HG03521 (cell line): ENCODE results near the gene TSSC4.

ENCODE experiments used
- ATAC-seq: cut with Tn5 transposase; IDR thresholded peaks from one replicate; pipeline ENCODE4 v1.9.1; 2021; ENCODE audit warnings: mild to moderate bottlenecking, moderate library complexity; ENCODE audit not compliant: unreplicated experiment

The TSSC4 gene

GRCh38 chr11:2398664-2399355, 1.7 kb upstream of the TSSC4 start:
- no peak for ATAC-seq

DNA sequence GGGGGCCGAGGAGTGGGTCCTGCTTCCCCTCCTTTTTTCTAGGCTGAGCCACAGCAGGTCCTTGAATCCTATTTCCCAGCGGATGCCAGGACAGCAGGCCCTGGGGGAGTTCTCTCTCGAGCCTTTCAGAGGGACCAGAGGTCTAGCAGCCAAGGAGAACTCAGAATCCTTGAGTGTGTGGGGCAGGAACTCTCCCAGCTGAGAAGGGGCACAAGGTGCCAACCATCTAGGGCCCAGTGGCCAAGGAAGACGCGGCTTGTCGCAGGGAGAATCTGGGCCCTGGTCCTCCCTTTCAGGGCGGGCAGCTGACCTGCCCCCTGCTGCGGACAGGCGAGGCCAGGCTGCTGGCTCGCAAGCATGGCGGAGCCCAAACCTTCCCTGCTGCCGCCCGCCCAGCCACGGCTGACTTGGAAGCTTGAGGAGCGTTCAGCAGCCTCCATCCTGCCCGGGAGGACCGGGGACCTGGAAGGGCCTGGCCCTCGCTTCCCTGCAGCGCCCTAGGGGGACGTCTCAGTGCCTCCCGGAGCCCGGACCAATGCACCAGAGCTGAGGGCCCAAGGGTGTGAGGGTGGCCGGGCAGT, 972 bp upstream of the TSSC4 start:
- ATAC-seq, result no peak

- no peak for ATAC-seq
Measured at GRCh38 chr11:2400762-2401435, 349 bp downstream of the TSSC4 start.

DNA sequence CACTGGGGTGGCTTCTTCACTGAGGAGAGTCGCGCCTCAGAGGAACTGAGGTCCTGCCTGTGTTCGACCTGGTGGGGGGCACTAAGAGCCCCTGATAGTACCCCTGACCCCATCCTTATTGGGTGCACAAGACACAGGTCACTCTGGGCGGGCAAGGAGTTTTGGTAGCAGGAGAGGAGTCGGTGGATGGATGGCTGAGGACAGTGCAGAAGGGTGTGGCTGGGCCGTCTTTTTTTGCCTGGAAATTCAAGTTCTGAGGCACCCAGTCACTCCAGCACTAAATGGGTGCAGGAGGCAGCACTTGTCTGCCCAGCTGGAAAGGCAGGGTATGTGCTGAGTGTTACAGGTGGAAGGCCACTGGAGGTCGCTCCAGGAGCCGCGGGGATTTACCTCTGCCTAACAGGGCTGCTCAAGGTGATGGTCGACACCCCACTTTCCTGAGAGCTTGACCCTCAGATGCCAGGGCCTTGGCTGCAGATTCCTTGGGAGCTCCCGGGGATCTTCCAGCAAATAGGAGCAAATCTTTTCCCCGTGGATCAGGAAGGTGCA, 960 bp downstream of the TSSC4 start:
- ATAC-seq, result no peak

DNA sequence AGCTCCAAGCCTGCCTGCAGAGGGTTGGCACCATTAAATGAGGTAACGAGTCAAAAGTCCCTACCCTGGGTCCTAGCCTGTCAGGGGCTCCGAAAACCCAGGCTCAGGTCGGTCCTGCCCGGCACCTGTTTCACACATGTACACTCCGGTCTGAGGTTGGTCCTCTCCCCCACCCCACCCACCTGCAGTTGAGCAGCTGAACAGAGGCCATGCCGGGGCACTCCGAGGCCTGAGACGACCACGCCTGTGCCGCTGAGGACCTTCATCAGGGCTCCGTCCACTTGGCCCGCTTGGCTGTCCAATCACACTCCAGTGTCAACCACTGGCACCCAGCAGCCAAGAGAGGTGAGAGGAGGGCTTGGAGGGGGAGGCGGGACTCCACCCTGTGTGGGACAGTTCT, 1.6 kb downstream of the TSSC4 start:
- ATAC-seq, result no peak

DNA sequence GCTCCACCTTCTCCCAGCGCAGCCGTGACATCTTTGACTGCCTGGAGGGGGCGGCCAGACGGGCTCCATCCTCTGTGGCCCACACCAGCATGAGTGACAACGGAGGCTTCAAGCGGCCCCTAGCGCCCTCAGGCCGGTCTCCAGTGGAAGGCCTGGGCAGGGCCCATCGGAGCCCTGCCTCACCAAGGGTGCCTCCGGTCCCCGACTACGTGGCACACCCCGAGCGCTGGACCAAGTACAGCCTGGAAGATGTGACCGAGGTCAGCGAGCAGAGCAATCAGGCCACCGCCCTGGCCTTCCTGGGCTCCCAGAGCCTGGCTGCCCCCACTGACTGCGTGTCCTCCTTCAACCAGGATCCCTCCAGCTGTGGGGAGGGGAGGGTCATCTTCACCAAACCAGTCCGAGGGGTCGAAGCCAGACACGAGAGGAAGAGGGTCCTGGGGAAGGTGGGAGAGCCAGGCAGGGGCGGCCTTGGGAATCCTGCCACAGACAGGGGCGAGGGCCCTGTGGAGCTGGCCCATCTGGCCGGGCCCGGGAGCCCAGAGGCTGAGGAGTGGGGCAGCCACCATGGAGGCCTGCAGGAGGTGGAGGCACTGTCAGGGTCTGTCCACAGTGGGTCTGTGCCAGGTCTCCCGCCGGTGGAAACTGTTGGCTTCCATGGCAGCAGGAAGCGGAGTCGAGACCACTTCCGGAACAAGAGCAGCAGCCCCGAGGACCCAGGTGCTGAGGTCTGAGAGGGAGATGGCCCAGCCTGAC, 2.5 kb downstream of the TSSC4 start:
- no peak for ATAC-seq

DNA sequence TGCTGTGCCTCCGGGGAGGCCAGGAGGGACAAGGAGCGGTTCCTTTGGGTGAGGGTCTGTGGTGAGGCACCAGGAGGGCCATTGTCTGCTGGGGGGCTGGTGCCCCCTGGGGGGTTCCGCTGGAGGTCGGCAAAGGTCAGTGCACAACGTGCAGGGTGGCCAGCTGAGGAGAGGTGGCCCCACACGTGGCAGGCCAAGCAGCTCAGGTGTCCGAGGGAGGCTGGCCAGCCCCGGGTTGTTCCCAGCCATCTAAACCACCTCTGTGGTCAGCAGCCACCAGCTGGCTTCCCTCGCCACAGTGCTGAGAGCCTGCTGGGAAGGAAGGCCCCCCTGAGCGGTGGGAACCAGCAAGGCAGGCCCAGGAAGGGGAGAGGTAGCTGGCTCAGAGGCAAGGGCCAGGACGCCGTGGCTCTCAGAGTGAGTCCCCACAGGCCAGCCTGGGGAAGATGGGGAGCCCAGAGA, 4.2 kb downstream of the TSSC4 start:
- ATAC-seq, result no peak

DNA sequence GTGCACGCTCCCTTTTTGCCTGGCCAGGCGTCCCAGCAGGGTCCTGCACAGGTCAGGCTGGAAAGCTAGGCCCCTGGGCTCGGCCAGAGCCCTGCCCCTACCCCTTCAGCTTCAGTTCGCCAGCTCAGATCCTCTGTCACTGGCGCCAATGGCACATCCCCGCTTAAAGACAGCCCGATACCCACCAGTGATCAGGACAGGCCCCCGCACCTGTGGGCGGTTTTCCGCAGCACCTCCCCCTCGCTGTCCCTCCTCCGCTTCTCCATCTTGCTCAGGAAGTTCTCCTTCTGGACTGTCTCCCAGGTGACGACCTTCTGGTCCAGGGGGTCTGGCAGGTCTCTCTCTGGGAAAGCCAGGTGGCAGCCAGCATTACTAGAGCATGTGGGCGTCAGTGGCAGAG, 5.9 kb downstream of the TSSC4 start:
- ATAC-seq, result no peak

DNA sequence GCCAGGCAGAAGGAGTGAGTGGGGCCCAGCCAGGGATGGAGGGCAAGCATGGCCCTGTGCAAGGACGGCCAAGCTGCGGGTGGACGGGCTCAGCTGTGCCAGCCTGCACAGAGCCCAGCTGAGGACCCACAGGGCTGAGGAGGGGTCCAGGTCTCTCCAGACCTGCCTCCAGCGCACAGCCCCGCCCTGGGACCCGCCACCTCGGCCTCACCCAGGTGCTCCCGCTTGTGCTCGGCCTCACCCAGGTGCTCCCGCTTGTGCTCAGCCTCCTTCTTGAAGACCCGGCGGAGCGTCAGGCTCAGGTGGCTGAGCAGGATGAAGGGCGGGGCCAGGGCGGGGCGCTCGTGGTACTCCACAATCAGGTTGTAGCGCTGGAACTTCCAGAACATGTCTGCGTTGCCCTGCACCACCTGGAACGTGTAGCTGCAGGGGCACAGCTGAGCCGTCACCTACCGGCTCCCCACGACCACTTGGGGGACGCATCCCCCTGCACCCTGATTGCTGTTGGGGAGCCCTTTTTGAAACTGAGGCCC, 6.4 kb downstream of the TSSC4 start:
- ATAC-seq, result no peak

DNA sequence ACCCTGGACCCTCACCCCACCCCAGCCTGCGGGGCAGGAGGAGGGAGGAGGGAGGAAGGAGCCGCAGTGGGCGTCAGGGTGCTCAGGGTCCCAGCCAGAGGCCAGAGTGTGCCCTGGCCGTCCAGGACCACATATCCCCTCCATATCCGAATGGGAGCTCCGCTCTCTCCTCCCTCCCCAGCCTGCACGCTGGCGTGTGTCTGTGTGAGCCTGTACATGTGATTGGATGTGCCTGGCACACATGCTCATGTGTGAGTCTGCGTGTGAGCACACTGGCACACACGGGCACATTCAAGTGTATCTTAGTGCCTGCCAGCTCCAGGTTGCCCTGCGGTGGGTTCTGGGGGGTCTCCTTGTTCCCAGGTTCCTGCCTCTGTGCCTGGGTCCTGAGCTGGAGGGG, 8.1 kb downstream of the TSSC4 start:
- no peak for ATAC-seq

GRCh38 chr11:2409126-2409525, 8.6 kb downstream of the TSSC4 start:
- no peak for ATAC-seq

DNA sequence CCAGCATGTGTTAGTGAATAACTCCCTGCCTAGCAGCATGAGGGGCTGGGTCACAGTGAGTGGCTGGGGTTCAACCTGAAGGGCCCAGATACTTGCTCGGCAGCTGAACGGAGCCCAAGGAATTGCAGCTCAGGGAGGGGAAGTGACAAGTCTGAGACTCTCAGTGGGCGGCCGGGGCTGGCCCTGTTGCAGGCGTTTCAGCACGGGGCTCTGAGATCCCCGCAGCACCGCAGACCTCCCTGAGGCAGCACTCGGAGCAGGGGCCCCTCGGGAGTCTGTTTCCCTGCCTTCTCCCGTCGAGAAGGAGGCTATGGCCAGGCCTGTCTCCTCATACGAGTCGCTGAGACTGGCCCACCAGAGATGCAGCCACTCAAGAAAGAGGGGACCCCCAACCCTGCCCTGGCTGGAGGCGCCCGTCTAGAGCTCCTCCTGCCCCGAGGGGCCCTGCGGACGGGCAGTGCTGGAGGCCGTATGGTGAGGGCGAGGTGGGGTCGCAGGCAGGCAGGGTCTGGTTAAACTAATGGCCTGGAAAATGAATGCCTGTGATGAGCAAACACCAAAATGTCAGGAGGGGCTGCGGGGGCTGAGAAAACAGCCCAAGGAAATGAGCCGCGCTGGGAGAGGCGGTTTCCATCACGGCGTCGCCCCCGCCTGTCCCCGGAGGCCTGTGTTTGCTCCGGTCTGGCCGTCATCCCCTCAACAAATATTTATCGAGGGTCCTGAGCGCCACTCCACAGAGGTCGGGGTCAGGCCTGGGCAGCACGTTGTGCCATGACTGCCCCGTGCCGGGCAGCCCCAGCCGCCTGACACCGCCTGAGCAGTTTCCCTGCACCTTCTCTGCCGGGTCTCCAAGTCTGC, 9.3 kb downstream of the TSSC4 start:
- no peak for ATAC-seq

DNA sequence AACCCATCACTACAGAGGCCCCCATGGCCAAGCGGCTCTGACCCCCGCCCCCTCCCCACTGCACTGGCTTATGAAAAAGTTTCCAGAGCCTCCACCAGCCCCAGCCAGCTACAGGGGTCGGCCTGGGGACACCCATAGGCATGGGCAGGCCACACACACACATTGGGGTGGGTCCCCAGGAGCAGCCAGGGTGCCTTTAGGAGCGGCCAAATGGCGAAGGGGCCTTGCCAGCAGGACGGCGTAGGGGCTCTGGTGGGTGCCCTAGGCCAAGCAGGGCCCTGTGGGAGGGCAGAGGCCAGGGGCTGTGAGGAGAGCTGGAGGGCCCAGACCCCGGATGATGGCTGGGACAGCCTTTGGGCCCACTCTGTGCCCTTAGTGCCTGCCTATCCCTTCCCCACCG, 10.1 kb downstream of the TSSC4 start:
- no peak for ATAC-seq

DNA sequence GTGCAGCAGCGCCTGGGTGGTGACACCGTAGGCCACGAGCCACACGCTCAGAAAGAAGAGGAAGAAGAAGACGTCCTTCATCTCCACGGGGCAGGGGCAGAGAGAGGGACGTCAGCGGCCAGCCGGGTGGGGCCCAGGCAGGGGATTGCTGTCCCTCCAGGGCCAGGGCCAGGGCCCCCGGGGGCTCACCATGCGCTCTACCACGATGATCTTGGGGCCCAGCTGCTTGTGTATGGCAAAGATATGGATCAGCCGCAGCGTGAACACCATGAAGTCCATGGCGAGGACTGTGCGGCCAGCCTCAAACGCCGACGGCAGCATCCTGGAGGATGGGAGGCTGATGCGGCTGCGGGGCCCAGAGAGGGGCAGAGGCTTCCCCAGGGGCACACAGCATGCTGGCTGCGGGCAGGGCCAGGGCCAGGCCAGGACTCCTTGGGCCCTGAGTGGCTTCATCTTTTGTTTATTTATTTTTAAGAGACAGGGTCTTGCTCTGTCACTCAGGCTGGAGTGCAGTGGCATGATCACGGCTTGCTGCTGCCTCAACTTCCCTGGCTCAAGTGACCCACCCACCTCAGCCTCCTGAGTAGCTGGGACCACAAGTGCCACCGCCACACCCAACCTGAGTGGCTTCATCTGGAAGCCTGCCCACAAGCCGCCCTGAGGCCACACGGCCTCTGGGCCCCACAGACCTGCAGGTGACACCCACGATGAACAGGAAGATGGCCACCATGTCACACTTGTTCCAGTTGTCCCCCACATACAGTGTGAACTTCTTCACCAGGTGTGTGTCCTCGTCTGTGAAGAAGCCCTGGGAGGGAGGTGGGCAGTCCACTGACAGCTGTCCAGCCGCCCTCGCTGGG, 11.1 kb downstream of the TSSC4 start:
- ATAC-seq, result no peak

DNA sequence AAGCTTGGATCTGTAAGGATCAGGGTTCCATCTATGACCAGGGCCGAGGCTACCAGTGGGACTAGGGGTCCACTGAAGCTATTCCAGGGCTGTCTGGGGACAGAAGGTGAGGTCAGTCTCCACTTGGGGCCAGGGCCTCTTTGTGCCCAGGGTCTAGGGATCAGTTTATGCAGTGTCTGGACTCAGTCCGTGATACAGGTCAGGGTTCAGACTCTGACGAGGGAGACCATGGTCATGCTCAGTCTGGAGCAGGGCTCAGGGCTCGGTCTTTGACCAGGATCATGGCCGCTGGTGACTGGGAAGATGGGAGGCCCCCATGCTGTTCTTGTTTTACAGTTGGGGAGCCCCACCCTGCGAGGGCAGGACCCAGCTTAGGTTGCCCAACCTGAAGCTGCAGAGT, 11.8 kb downstream of the TSSC4 start:
- ATAC-seq, result no peak

DNA sequence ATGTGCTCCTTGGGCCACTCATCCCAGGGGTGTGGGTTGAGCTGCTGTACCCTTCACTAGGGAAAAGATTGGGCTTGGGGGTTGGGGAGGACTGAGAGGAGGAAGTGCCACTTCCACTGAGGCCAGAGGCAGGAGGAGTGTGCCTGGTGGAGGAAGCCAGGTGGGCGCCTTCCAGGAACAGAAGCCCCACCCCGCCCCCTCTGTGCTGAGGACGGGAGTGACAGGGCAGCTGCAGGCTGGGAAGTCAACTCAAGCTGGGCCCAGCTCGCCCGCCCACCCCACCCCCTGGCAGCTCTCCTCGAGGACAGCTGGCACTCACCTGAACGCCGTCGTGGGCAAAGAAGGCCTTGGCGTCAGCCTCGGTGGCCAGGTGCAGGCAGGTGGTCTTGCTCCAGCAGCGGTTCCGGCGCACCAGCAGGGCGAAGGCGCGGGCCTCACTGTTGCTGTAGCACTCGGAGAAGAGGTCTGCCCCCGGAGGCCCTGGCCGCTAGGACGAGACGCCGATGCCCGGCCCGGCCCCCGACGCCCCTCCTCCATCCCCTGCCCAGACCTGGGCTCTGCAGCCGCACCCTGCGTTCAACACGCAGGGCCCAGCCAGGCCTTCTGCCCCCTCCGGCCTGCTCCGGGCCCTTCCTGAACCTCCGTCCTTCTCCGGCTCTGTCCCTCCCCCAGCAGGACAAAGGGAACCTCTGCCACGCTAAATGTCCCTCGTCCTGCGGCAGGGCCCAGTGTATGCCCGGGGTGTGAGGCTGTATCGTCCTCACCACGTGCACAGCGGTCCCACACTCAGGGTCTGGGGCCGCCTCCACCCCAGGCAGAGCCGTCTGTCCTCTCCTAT, 13.4 kb downstream of the TSSC4 start:
- ATAC-seq, result no peak

DNA sequence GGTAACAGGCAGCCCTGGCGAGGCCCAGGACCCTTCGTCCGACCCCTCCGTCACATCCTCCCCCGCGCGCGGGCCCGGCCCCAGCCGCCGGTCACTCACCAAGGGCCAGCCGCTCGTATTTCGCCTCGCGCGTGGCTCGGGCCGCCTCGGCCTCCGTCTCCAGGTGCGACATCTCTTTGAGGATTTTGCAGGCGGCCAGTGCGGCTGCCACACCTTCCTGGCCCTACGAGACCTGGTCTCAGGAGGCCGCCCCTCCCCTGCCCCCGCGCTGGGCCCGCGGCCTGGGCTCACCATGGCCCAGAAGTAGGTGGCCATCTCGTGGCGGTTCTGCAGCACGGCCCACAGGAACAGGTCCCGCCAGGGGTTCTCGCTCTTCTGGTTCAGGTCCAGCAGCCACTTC, 14.1 kb downstream of the TSSC4 start:
- ATAC-seq, result no peak

DNA sequence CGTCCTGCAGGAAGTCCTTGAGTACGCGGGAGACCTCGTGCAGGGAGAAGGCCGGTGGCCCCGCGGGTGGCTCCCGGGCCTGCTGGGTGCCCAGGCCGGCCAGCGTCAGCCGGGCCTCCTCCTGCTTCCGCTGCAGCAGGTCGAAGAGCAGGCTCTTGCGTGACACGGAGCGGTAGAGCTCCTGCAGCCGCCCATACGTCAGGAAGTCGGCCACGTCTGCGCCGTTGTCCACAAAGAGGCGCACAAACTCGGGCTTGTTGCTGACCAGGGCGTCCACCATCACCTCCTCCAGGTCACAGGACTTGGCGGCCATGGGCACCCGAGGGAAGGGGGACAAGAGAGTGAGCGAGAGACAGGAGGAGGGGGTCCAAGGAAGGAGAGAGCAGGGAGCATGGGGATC, 14.6 kb downstream of the TSSC4 start:
- ATAC-seq, result no peak
